GM23338 (cell line): Measurements from ENCODE around the gene FIGN. TPM values are rescaled to one million over a fixed set of nuclear protein-coding genes. Genes with fewer than 3 reads are reported as not detected.

Experiments used
- ATAC-seq: fragments of 200-7000 bp; cut with Tn5 transposase; 3 replicates; pipeline ENCODE4 v1.9.1; 2020
- DNase-seq: peaks from one replicate; pipeline ENCODE4 v3.0.0-alpha.2; 2015; ENCODE audit warnings: low spot score
- H2AFZ ChIP-seq: fragments of 200-600 bp; sonication (generic); 2 replicates; pipeline ENCODE4 v1.8.0; 2016; ENCODE audit warnings: antibody characterized with exemption, mild to moderate bottlenecking, moderate library complexity
- H3F3A ChIP-seq: fragments of 200-600 bp; sonication (generic); replicated peaks from 2 replicates; pipeline ENCODE4 v1.8.0; 2017; ENCODE audit warnings: antibody characterized with exemption, mixed run types, low read depth
- H3K27ac ChIP-seq: fragments of 200-600 bp; sonication (generic); 2 replicates; pipeline ENCODE4 v1.6.1; 2016; ENCODE audit warnings: low read depth
- H3K27me3 ChIP-seq: fragments of 200-600 bp; sonication (generic); 2 replicates; pipeline ENCODE4 v1.8.0; 2016; ENCODE audit warnings: mild to moderate bottlenecking, mixed run types, moderate library complexity; ENCODE audit not compliant: insufficient read depth
- H3K36me3 ChIP-seq: fragments of 200-600 bp; sonication (generic); 2 replicates; pipeline ENCODE4 v1.8.0; 2016; ENCODE audit warnings: mild to moderate bottlenecking; ENCODE audit not compliant: insufficient read depth
- H3K4me1 ChIP-seq: fragments of 200-600 bp; sonication (generic); 2 replicates; pipeline ENCODE4 v1.8.0; 2016; ENCODE audit warnings: mild to moderate bottlenecking, moderate library complexity; ENCODE audit not compliant: insufficient read depth
- H3K4me2 ChIP-seq: fragments of 200-600 bp; sonication (generic); 2 replicates; pipeline ENCODE4 v1.7.1; 2017; ENCODE audit warnings: mixed run types
- H3K4me3 ChIP-seq: fragments of 200-600 bp; sonication (generic); 2 replicates; pipeline ENCODE4 v1.6.1; 2016; ENCODE audit warnings: mixed run types
- H3K79me2 ChIP-seq: fragments of 200-600 bp; sonication (generic); replicated peaks from 2 replicates; pipeline ENCODE4 v1.8.0; 2017; ENCODE audit warnings: mild to moderate bottlenecking; ENCODE audit not compliant: insufficient read depth
- H3K9me2 ChIP-seq: fragments of 200-600 bp; sonication (generic); 2 replicates; pipeline ENCODE4 v1.8.0; 2017; ENCODE audit not compliant: insufficient read depth
- H4K20me1 ChIP-seq: fragments of 200-600 bp; sonication (generic); replicated peaks from 2 replicates; pipeline ENCODE4 v1.8.0; 2017; ENCODE audit warnings: mild to moderate bottlenecking; ENCODE audit not compliant: insufficient read depth
- H3K27ac Mint-ChIP-seq: 2 replicates; pipeline ENCODE4 v1.8.0; 2020; ENCODE audit warnings: inconsistent platforms, mild to moderate bottlenecking, moderate library complexity, mixed read lengths
- H3K27me3 Mint-ChIP-seq: 3 replicates; pipeline ENCODE4 v1.8.0; 2022; ENCODE audit warnings: low read depth, mild to moderate bottlenecking, moderate library complexity, mixed read lengths, inconsistent platforms; ENCODE audit not compliant: insufficient read depth, poor library complexity
- H3K36me3 Mint-ChIP-seq: 3 replicates; pipeline ENCODE4 v1.8.0; 2021; ENCODE audit warnings: low read depth, mild to moderate bottlenecking, inconsistent platforms, moderate library complexity, mixed read lengths
- H3K4me1 Mint-ChIP-seq: 3 replicates; pipeline ENCODE4 v1.8.0; 2020; ENCODE audit warnings: mild to moderate bottlenecking, inconsistent platforms, mixed read lengths
- H3K4me3 Mint-ChIP-seq: 3 replicates; pipeline ENCODE4 v1.8.0; 2021; ENCODE audit warnings: moderate library complexity, mild to moderate bottlenecking, inconsistent platforms, mixed read lengths
- H3K9me3 Mint-ChIP-seq: 3 replicates; pipeline ENCODE4 v1.8.0; 2020; ENCODE audit warnings: moderate library complexity, mild to moderate bottlenecking, inconsistent platforms, mixed read lengths
- CREB1 ChIP-seq: fragments of 250-450 bp; sonication (Bioruptor Pico); IDR thresholded peaks from 2 replicates; pipeline ENCODE4 v1.5.0; 2020; ENCODE audit warnings: low read depth, mild to moderate bottlenecking, moderate library complexity
- CTCF ChIP-seq, 2 experiments: fragments of 200-600 bp in 1 of 2; sonication (generic) in 1 of 2; conservative IDR thresholded peaks; 2 replicates each; pipeline versions ENCODE4 v1.5.1 to v1.6.1; 2016 to 2017; ENCODE audit warnings: antibody characterized with exemption in 2 of 2, low read depth in 2 of 2, mild to moderate bottlenecking in 2 of 2, moderate library complexity in 1 of 2
- ETS1 ChIP-seq: IDR thresholded peaks from 2 replicates; pipeline ENCODE4 v1.6.1; 2016; ENCODE audit warnings: antibody characterized with exemption
- EZH2 ChIP-seq: fragments of 200-600 bp; sonication (generic); IDR thresholded peaks from one replicate; pipeline ENCODE4 v1.8.0; 2017; ENCODE audit warnings: antibody characterized with exemption, mild to moderate bottlenecking, low read depth; ENCODE audit not compliant: unreplicated experiment
- EZH2phosphoT487 ChIP-seq: fragments of 200-600 bp; sonication (generic); IDR thresholded peaks from one replicate; pipeline ENCODE4 v1.8.1; 2018; ENCODE audit warnings: antibody characterized with exemption; ENCODE audit not compliant: unreplicated experiment
- JUNB ChIP-seq: IDR thresholded peaks from one replicate; pipeline ENCODE4 v1.6.1; 2016; ENCODE audit warnings: antibody characterized with exemption; ENCODE audit not compliant: unreplicated experiment
- NANOG ChIP-seq: IDR thresholded peaks from 2 replicates; pipeline ENCODE4 v1.6.1; 2016; ENCODE audit warnings: antibody characterized with exemption, borderline replicate concordance
- POLR2AphosphoS5 ChIP-seq: IDR thresholded peaks from 2 replicates; pipeline ENCODE4 v1.6.1; 2016; ENCODE audit warnings: antibody characterized with exemption, low read depth
- REST ChIP-seq: IDR thresholded peaks from one replicate; pipeline ENCODE4 v1.6.1; 2018; ENCODE audit warnings: antibody characterized with exemption; ENCODE audit not compliant: unreplicated experiment
- STAT1 ChIP-seq: IDR thresholded peaks from one replicate; pipeline ENCODE4 v1.6.1; 2016; ENCODE audit warnings: antibody characterized with exemption; ENCODE audit not compliant: unreplicated experiment
- ZNF114 ChIP-seq: fragments of 250-450 bp; sonication (Bioruptor Pico); IDR thresholded peaks from 2 replicates; pipeline ENCODE4 v1.5.0; 2020; ENCODE audit warnings: mild to moderate bottlenecking, moderate library complexity
- ZNF331 ChIP-seq: fragments of 250-450 bp; sonication (Bioruptor Pico); IDR thresholded peaks from 2 replicates; pipeline ENCODE4 v1.5.0; 2020; ENCODE audit warnings: low read depth, mild to moderate bottlenecking, moderate library complexity
- ZNF462 ChIP-seq: fragments of 250-450 bp; sonication (Bioruptor Pico); IDR thresholded peaks from 2 replicates; pipeline ENCODE4 v1.5.0; 2020; ENCODE audit warnings: mild to moderate bottlenecking, moderate library complexity
- polyA plus RNA-seq: library from polyadenylated mRNA; unstranded; fragments of >200 nt; fragmentation: Nextera tagmentation; extraction: Ambion mirVana; gene quantifications from 2 replicates; pipeline ENCODE4 v1.2.1, GENCODE V29; 2016
- total RNA-seq: library from RNA; depleted of rRNA; stranded (reverse); fragments of >200 nt; shearing (Covaris generic); gene quantifications from 2 replicates; pipeline ENCODE4 v1.2.3, GENCODE V29; 2014

The FIGN gene
- total and polyA plus RNA-seq, 2 experiments from 2014 or later: 17.2 to 23.6 TPM

GRCh38 chr2:163563336-163563735 is 172.5 kb downstream of the FIGN start:
- Histone ChIP-seq H3K27ac (no peak overlapping the region), H2AFZ (no peak overlapping the region), H3K4me3 (no peak overlapping the region), H3K4me1 (no peaks in the 10 kb centered on the region), H3F3A (no peaks in the 10 kb centered on the region), H3K36me3 (no peaks in the 10 kb centered on the region), H4K20me1 (no peaks in the 10 kb centered on the region), H3K27me3 (no peaks in the 10 kb centered on the region), H3K9me2 (no peaks in the 10 kb centered on the region), H3K79me2 (no peaks in the 10 kb centered on the region), H3K4me2 (no peak overlapping the region)
- TF ChIP-seq REST (no peak), EZH2 (no peak), ZNF331 (CRISPR knock-in tag) (no peak), CTCF (conservative IDR thresholded peaks at IDR 0.05; ENCODE audit: low read depth in 2 of 2) (no peak), NANOG (no peak), EZH2phosphoT487 (no peak), ZNF114 (no peak), CREB1 (no peak), ZNF462 (CRISPR knock-in tag) (no peak), POLR2AphosphoS5 (no peak), STAT1 (no peak), JUNB (no peak), ETS1 (no peak)
- Mint-ChIP-seq H3K36me3 (no peaks in the 10 kb centered on the region), H3K27ac (no peak overlapping the region), H3K4me3 (no peak overlapping the region), H3K27me3 (peaks cover 5% of the 10 kb centered on the region), H3K9me3 (no peaks in the 10 kb centered on the region), H3K4me1 (no peaks in the 10 kb centered on the region)
- ATAC-seq (no peak), DNase-seq (no peak)
